OCI-LY7 (cell line): Measurements from ENCODE around the gene CLTCL1. TPM values are rescaled to one million over a fixed set of nuclear protein-coding genes. Genes with fewer than 3 reads are reported as not detected.

Experiments
- BruUV-seq: library from RNA; stranded (reverse); fragments of 400-500 nt; replicated peaks from 2 replicates; lab custom pipeline; 2021; lab: Mats Ljungman, UMichigan
- CTCF ChIA-PET: fragments of 300-600 bp; sonication (Branson Sonifier 250); formaldehyde crosslinking; loops from one replicate; lab custom pipeline; 2022; ENCODE audit warnings: antibody characterized with exemption; ENCODE audit not compliant: unreplicated experiment; lab: Charles Lee
- POLR2A ChIA-PET: fragments of 300-600 bp; sonication (Branson Sonifier 250); formaldehyde crosslinking; loops from one replicate; lab custom pipeline; 2022; ENCODE audit warnings: antibody characterized with exemption; lab: Charles Lee
- DNase-seq: peaks from one replicate; pipeline ENCODE4 v3.0.0-alpha.2; 2015; ENCODE audit warnings: low spot score
- H2AFZ ChIP-seq: fragments of 200-600 bp; sonication (generic), shearing (Covaris generic); 2 replicates; pipeline ENCODE4 v1.6.1; 2014; ENCODE audit warnings: mild to moderate bottlenecking, antibody characterized with exemption, low read length, moderate library complexity
- H3K27ac ChIP-seq: fragments of 200-600 bp; sonication (generic); 2 replicates; pipeline ENCODE4 v1.5.1; 2014; ENCODE audit warnings: mixed run types, low read depth, mild to moderate bottlenecking, moderate library complexity, low read length, inconsistent platforms; ENCODE audit not compliant: poor library complexity, severe bottlenecking
- H3K36me3 ChIP-seq: fragments of 200-600 bp; sonication (generic); 2 replicates; pipeline ENCODE4 v1.6.1; 2014; ENCODE audit warnings: mild to moderate bottlenecking, antibody characterized with exemption, low read length, moderate library complexity, mixed read lengths; ENCODE audit not compliant: insufficient read depth
- H3K4me1 ChIP-seq: fragments of 200-600 bp; sonication (generic); 2 replicates; pipeline ENCODE4 v1.5.1; 2014; ENCODE audit warnings: mild to moderate bottlenecking, low read length; ENCODE audit not compliant: insufficient read depth, poor library complexity, severe bottlenecking
- H3K4me2 ChIP-seq: fragments of 200-600 bp; sonication (generic); 2 replicates; pipeline ENCODE4 v1.6.1; 2014; ENCODE audit warnings: mild to moderate bottlenecking, low read length
- H3K4me3 ChIP-seq: fragments of 200-600 bp; sonication (generic); 2 replicates; pipeline ENCODE4 v1.5.1; 2014; ENCODE audit warnings: mild to moderate bottlenecking, low read depth, low read length; ENCODE audit not compliant: poor library complexity, severe bottlenecking
- H3K79me2 ChIP-seq: fragments of 200-600 bp; sonication (generic); 2 replicates; pipeline ENCODE4 v1.6.1; 2016; ENCODE audit warnings: low read depth, mild to moderate bottlenecking, low read length, moderate library complexity, mixed read lengths; ENCODE audit not compliant: insufficient read depth
- H3K9me2 ChIP-seq: fragments of 200-600 bp; sonication (generic); 2 replicates; pipeline ENCODE4 v1.6.1; 2016; ENCODE audit warnings: mild to moderate bottlenecking, low read length, mixed read lengths; ENCODE audit not compliant: insufficient read depth
- H3K9me3 ChIP-seq: fragments of 200-600 bp; sonication (generic); 2 replicates; pipeline ENCODE4 v1.6.1; 2014; ENCODE audit warnings: mild to moderate bottlenecking, mixed run types, low read length, mixed read lengths
- H4K20me1 ChIP-seq: fragments of 200-600 bp; sonication (generic); 2 replicates; pipeline ENCODE4 v1.6.1; 2014; ENCODE audit warnings: mild to moderate bottlenecking, antibody characterized with exemption, low read length, moderate library complexity, mixed read lengths; ENCODE audit not compliant: insufficient read depth
- EZH2phosphoT487 ChIP-seq: fragments of 200-600 bp; sonication (generic); IDR thresholded peaks from 2 replicates; pipeline ENCODE4 v1.6.1; 2018; ENCODE audit warnings: low read depth, borderline replicate concordance, mild to moderate bottlenecking, mixed run types, antibody characterized with exemption, low read length, moderate library complexity, mixed read lengths
- intact Hi-C: fragments of 100-400 bp; cut with micrococcal nuclease; formaldehyde crosslinking; loops from one replicate; pipeline ENCODE4 v1.10.0; 2022; ENCODE audit not compliant: unreplicated experiment
- total RNA-seq, 2 experiments: library from RNA; depleted of rRNA in 1 of 2; stranded (reverse); fragments of >200 nt in 1 of 2; shearing (Covaris generic) in 1 of 2; gene quantifications; 2 replicates each; pipeline ENCODE4 v1.2.3, GENCODE V29; 2014 to 2022
- TF ChIP-seq, protein P1 (sequence below): fragments of 200-600 bp; sonication (generic); conservative IDR thresholded peaks from 2 replicates; pipeline ENCODE4 v1.5.1; 2014; ENCODE audit warnings: mild to moderate bottlenecking, antibody characterized with exemption, low read length, moderate library complexity, mixed read lengths

Gene CLTCL1
- total RNA-seq, 2 experiments from 2014 or later = 0.44 to 0.99 TPM

- Histone ChIP-seq H3K4me2 (no peak overlapping the region), H4K20me1 (no peaks in the 10 kb centered on the region), H3K79me2 (no peaks in the 10 kb centered on the region), H3K4me3 (no peak overlapping the region), H3K27ac (no peak overlapping the region), H3K9me3 (no peaks in the 10 kb centered on the region), H3K9me2 (no peaks in the 10 kb centered on the region), H3K4me1 (no peaks in the 10 kb centered on the region), H3K36me3 (no peaks in the 10 kb centered on the region), H2AFZ (no peak overlapping the region)
- ChIA-PET POLR2A (no interaction called here), CTCF (no interaction called here)
- DNase-seq = no peak
- BruUV-seq = no TSS peak
- intact Hi-C loops = no loop called here
- TF ChIP-seq EZH2phosphoT487 = no peak
- TF ChIP-seq, protein P1, sequence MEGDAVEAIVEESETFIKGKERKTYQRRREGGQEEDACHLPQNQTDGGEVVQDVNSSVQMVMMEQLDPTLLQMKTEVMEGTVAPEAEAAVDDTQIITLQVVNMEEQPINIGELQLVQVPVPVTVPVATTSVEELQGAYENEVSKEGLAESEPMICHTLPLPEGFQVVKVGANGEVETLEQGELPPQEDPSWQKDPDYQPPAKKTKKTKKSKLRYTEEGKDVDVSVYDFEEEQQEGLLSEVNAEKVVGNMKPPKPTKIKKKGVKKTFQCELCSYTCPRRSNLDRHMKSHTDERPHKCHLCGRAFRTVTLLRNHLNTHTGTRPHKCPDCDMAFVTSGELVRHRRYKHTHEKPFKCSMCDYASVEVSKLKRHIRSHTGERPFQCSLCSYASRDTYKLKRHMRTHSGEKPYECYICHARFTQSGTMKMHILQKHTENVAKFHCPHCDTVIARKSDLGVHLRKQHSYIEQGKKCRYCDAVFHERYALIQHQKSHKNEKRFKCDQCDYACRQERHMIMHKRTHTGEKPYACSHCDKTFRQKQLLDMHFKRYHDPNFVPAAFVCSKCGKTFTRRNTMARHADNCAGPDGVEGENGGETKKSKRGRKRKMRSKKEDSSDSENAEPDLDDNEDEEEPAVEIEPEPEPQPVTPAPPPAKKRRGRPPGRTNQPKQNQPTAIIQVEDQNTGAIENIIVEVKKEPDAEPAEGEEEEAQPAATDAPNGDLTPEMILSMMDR = no peak
Measured at GRCh38 chr22:19152942-19153883, 138.3 kb downstream of the CLTCL1 start.

GRCh38 chr22:19151329-19152191 lies 140.0 kb downstream of the CLTCL1 start:
- TF ChIP-seq EZH2phosphoT487 = no peak
- TF ChIP-seq, protein P1 = no peak
- BruUV-seq = no TSS peak

More at GRCh38 chr22:19151329-19152191, 140.0 kb downstream of the CLTCL1 start:
- H2AFZ ChIP-seq = no peak overlapping the region
- no peaks in the 10 kb centered on the region for H3K9me2 ChIP-seq
- intact Hi-C loops = no loop called here
- no peaks in the 10 kb centered on the region for H3K36me3 ChIP-seq
- H3K9me3 ChIP-seq = no peaks in the 10 kb centered on the region
- no peaks in the 10 kb centered on the region for H3K4me1 ChIP-seq
- H3K27ac ChIP-seq = no peak overlapping the region
- POLR2A ChIA-PET = no interaction called here
- no peaks in the 10 kb centered on the region for H4K20me1 ChIP-seq
- H3K4me2 ChIP-seq = no peak overlapping the region
- H3K79me2 ChIP-seq = no peaks in the 10 kb centered on the region
- CTCF ChIA-PET = no interaction called here
- DNase-seq = no peak
- no peak overlapping the region for H3K4me3 ChIP-seq
